ENCODE results near the gene MTG2. TPM values are rescaled to one million over a fixed set of nuclear protein-coding genes. Genes with fewer than 3 reads are reported as not detected.

MTG2 gene
- total RNA-seq, 6 experiments from 2014 or later: 27.0 to 45.6 (median 31.8) TPM

GRCh38 chr20:62208061-62208794 lies 25.4 kb downstream of the MTG2 start:
- intact Hi-C loops (cut with DNase I): no loop called here
- Histone ChIP-seq H3K4me3 (no peak overlapping the region), H3K4me1 (no peaks in the 10 kb centered on the region), H3K27ac (no peak overlapping the region), H3K27me3 (no peaks in the 10 kb centered on the region), H3K9me3 (no peaks in the 10 kb centered on the region), H3K36me3 (peaks cover 0 to 2% (median 0%) of the 10 kb centered on the region in 4 donors)
- ATAC-seq (no peak), DNase-seq (peak in 1 of 3 donors; percentile 34)
- no peak for TF ChIP-seq CTCF (IDR thresholded peaks at IDR 0.05)
- TF ChIP-seq POLR2A (IDR thresholded peaks at IDR 0.05): no peak
- WGBS (ENCODE audit: insufficient coverage, low coverage, low lambda C conversion rate, missing lambda C conversion rate): 71% methylated on average over 5 of the region's 19 CpGs

GRCh38 chr20:62208795-62209755 lies 26.2 kb downstream of the MTG2 start:
- TF ChIP-seq CTCF (IDR thresholded peaks at IDR 0.05) (no peak), POLR2A (IDR thresholded peaks at IDR 0.05) (no peak)
- intact Hi-C loops (cut with DNase I): no loop called here
- Histone ChIP-seq H3K27me3 (no peaks in the 10 kb centered on the region), H3K9me3 (no peaks in the 10 kb centered on the region), H3K36me3 (no peaks in the 10 kb centered on the region), H3K4me3 (no peak overlapping the region), H3K4me1 (no peaks in the 10 kb centered on the region), H3K27ac (no peak overlapping the region)
- 24% methylated on average over 8 of the region's 27 CpGs for WGBS (ENCODE audit: insufficient coverage, low coverage, low lambda C conversion rate, missing lambda C conversion rate)
- DNase-seq (peak in 1 of 3 donors; percentile 57), ATAC-seq (peak in 1 of 4 donors; percentile 32)

- DNase-seq: peak in 1 of 3 donors; percentile 37
- ATAC-seq: no peak
- H3K36me3 ChIP-seq: no peaks in the 10 kb centered on the region
- H3K9me3 ChIP-seq: no peaks in the 10 kb centered on the region
- no peaks in the 10 kb centered on the region for H3K4me1 ChIP-seq
- intact Hi-C loops (cut with DNase I): no loop called here
- no peaks in the 10 kb centered on the region for H3K27me3 ChIP-seq
- TF ChIP-seq CTCF (IDR thresholded peaks at IDR 0.05) (no peak), POLR2A (IDR thresholded peaks at IDR 0.05) (no peak)
- H3K4me3 ChIP-seq: no peak overlapping the region
- WGBS (ENCODE audit: insufficient coverage, low coverage, low lambda C conversion rate, missing lambda C conversion rate): no CpG with 5 or more reads among the region's 17 CpGs
- H3K27ac ChIP-seq: no peak overlapping the region
Observed at GRCh38 chr20:62209850-62210495, 27.1 kb downstream of the MTG2 start.

- DNase-seq (peak in 1 of 3 donors; percentile 43), ATAC-seq (no peak)
- WGBS (ENCODE audit: insufficient coverage, low coverage, low lambda C conversion rate, missing lambda C conversion rate): 17% methylated on average over 2 of the region's 21 CpGs
- Histone ChIP-seq H3K9me3 (no peaks in the 10 kb centered on the region), H3K27me3 (no peaks in the 10 kb centered on the region), H3K4me3 (no peak overlapping the region), H3K27ac (no peak overlapping the region), H3K4me1 (no peaks in the 10 kb centered on the region), H3K36me3 (no peaks in the 10 kb centered on the region)
- TF ChIP-seq CTCF (IDR thresholded peaks at IDR 0.05): no peak
- TF ChIP-seq POLR2A (IDR thresholded peaks at IDR 0.05): no peak
- intact Hi-C loops (cut with DNase I): no loop called here
Observed at GRCh38 chr20:62210496-62210855, 27.6 kb downstream of the MTG2 start.
